GM18951 (cell line): ENCODE results near the gene EIF4A3.
"Not testable (repeated sequence)": the region's sequence is repeated elsewhere in the genome, so short reads cannot be mapped to it uniquely, and the experiment has no call there.

Source experiments
- POLR2A ChIP-seq: IDR thresholded peaks from 4 replicates; pipeline ENCODE4 v1.6.1; 2011; ENCODE audit warnings: mild to moderate bottlenecking; ENCODE audit not compliant: insufficient read length, insufficient read depth; ENCODE audit errors: extremely low read depth
- in situ Hi-C: fragments of 300-500 bp; cut with MboI; formaldehyde crosslinking; loops from one replicate; pipeline ENCODE4 v1.12.0; 2022; ENCODE audit warnings: low sequenced_read_pairs, mixed read lengths, inconsistent platforms; ENCODE audit not compliant: unreplicated experiment

Gene EIF4A3

DNA sequence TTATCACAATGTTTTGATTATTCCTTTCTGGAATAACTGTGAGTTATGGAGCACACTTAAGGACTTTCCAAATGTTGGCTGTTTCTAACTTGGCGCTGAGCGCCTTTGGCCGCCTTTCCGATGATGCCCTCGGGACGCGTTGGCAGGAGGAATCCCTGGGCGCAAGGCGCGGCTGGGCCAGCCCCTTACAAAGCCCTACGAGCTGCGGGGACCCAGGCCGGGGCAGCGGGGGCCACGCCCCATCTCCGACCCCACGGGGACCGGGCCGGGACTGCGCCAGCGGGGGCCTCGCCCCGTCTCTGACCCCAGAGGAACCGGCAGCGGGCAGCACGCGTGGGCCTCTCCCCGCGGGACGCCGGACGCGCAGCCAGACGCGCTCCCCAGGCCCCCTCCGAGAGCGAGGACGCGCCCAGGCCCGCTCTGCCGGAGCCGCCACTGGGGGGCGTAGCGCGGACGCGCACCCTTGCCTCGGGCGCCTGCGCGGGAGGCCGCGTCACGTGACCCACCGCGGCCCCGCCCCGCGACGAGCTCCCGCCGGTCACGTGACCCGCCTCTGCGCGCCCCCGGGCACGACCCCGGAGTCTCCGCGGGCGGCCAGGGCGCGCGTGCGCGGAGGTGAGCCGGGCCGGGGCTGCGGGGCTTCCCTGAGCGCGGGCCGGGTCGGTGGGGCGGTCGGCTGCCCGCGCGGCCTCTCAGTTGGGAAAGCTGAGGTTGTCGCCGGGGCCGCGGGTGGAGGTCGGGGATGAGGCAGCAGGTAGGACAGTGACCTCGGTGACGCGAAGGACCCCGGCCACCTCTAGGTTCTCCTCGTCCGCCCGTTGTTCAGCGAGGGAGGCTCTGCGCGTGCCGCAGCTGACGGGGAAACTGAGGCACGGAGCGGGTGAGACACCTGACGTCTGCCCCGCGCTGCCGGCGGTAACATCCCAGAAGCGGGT is 45.6 kb downstream of the EIF4A3 start, which contains the start of gene GAA:
GAA (plus strand) TSS at position 571 of the 935 bp plus-strand sequence. CDS start 3,006 bp downstream, outside the sequence.
- TF ChIP-seq POLR2A: peak; percentile 91
- in situ Hi-C loops: no loop called here

GRCh38 chr17:80100035-80100323 is 46.9 kb downstream of the EIF4A3 start:
- in situ Hi-C loops: no loop called here
- TF ChIP-seq POLR2A: no peak

GRCh38 chr17:80099291-80100034 is 47.5 kb downstream of the EIF4A3 start:
- in situ Hi-C loops: no loop called here
- TF ChIP-seq POLR2A: no peak

DNA sequence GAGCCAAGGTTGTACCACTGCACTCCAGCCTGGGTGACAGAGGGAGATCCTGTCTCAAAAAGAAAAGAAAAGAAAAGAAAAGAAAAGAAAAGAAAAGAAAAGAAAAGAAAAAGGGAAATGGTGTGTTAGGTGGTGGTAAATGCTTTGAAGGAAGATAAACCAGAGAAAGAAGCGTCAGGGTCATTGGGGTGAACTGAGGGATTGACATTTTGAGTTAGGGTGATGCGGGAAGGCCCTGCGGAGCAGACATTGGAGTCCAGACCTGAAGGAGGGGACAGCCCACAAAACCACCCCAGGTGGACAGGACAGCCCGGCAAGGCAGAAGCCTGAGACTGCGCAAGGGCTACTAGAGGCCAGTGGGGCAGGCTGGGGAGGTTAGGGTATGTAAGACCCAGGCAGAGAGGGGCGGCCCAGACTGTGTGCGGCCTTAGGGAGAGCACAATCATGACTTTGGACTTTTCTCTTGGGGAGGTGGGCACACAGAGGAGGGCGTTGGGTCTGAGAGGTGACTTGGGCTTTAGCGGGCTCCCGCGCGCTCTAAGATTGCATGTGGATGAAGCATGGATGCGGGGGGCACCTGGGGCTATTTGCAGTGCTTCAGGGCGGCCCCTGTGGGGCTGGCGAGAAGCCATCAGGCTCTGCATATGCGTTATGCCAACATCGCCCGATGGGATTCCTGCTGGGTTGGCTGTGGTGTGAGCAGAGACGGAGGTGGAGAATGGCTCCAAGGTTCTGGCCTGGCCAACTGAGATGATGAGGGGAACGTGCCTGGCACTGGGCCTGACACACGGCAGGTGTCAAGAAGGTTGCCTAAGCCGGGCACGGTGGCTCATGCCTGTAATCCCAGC is 48.9 kb downstream of the EIF4A3 start:
- TF ChIP-seq POLR2A: no peak
- in situ Hi-C loops: no loop called here

DNA sequence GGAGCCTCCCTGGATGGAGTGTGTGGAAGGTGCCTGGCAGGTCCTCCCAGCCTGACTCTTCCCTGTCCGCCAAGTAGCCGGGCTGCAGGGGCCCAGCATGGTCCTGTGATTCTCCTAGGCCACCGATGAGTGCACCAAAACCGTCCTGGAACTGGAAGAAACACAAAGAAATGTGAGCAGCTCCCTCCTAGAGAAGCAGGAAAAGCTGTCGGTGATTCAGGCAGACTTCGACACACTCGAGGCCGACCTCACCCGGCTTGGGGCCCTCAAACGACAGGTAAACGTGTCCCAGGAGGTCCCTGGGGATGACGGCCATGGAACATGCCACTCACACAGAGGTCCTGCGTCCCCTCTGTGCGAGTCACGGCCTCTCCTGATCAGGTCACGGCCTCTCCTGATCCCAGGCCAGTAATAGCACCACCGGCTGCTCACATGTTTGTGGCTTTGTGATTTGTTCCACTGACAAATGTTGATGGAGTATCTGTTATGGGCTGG is 49.8 kb downstream of the EIF4A3 start:
- in situ Hi-C loops: no loop called here
- no peak for TF ChIP-seq POLR2A

GRCh38 chr17:80096561-80097021 is 50.3 kb downstream of the EIF4A3 start:
- no peak for TF ChIP-seq POLR2A
- in situ Hi-C loops: no loop called here

DNA sequence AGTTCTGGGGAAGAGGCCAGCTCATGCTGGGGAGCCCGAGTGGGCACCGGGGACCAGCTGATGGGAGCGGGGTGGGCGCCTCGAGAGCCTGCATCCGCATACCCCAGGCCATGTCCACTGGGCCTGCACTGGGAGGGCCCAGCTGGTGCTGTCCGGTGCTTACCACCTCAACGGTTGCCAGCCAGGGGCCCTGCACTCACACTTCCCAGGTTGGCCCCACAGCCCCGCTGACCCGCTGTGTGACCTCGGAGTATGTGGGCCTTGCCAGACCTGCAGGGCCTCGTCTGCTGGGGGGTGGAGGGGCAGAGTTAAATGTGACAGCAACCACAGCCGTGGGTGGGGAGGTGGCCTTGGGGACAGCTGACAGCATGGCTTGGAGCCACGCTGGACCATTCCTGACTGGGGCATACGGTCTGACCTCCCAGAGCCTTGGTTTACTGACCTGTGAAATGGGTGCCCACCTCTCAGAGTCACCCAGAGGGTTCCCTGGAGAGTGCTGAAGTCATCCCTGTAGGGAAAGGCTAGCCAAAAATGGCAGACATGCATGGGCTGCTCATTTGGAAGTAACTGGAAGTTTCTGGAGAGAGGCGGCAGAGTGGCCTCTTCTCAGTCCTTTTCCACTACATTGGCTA is 51.0 kb downstream of the EIF4A3 start:
- in situ Hi-C loops: no loop called here
- TF ChIP-seq POLR2A: no peak

- TF ChIP-seq POLR2A: no peak
- in situ Hi-C loops: no loop called here
Observed at GRCh38 chr17:80095038-80095843, 51.7 kb downstream of the EIF4A3 start.

- in situ Hi-C loops: no loop called here
- TF ChIP-seq POLR2A: no peak
Observed at GRCh38 chr17:80092959-80093358, 54.0 kb downstream of the EIF4A3 start.

- in situ Hi-C loops: no loop called here
- TF ChIP-seq POLR2A: no peak
Observed at GRCh38 chr17:80091376-80091775, 55.6 kb downstream of the EIF4A3 start.

DNA sequence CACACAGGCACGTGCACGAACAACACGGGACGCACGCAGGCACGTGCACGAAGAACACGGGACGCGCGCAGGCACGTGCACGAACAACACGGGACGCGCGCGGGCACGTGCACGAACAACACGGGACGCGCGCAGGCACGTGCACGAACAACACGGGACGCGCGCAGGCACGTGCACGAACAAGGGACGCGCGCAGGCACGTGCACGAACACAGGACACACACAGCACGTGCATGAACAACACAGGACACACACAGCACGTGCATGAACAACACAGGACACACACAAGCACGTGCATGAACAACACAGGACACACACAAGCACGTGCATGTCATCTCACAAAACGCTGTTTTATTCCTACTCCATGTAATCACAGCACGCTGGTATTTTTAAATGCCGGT is 56.8 kb downstream of the EIF4A3 start:
- in situ Hi-C loops: not testable (repeated sequence)

GRCh38 chr17:80089762-80090161 is 57.2 kb downstream of the EIF4A3 start:
- in situ Hi-C loops: no loop called here
- TF ChIP-seq POLR2A: no peak
